ENCODE results near the gene LEAP2.

The LEAP2 gene

GRCh38 chr5:132866342-132867045, 7.0 kb upstream of the LEAP2 start, which contains the start of the genes GDF9 and UQCRQ:
Gene GDF9, minus strand, starts transcription at chr5:132866469. Its CDS starts 1,936 bp downstream, at chr5:132864533.
Gene UQCRQ, plus strand, starts transcription at chr5:132866642. Its CDS starts 240 bp downstream, at chr5:132866882.
- H3K9me3 ChIP-seq (ENCODE audit: insufficient read depth, low read depth, low read length), result no peaks in the 10 kb centered on the region
- peak within 1 kb of the TSS; percentile 87 for H3K27ac ChIP-seq (ENCODE audit: low read depth, low read length)
- peaks cover 9% of the 10 kb centered on the region; the same call in 1 of the 2 replicates for H3K4me1 ChIP-seq (ENCODE audit: insufficient read depth, low read length)
- no peaks in the 10 kb centered on the region; the same call in 1 of the 2 replicates for H3K27me3 ChIP-seq (ENCODE audit: insufficient read depth, low read length)
- WGBS, result under 1% methylated on average over 55 of the region's 55 CpGs
- H3K36me3 ChIP-seq (ENCODE audit: insufficient read depth, low read length), result peaks cover 26% of the 10 kb centered on the region
- peak within 1 kb of the TSS; percentile 92 for H3K9ac ChIP-seq (ENCODE audit: low read depth, low read length)
- H3K4me3 ChIP-seq (ENCODE audit: low read length), result peak within 1 kb of the TSS; percentile 90

GRCh38 chr5:132867046-132867451, 6.4 kb upstream of the LEAP2 start:
- Histone ChIP-seq H3K9ac (ENCODE audit: low read depth, low read length) (peak overlapping the region; percentile 92), H3K27ac (ENCODE audit: low read depth, low read length) (peak overlapping the region; percentile 82), H3K36me3 (ENCODE audit: insufficient read depth, low read length) (peaks cover 27% of the 10 kb centered on the region), H3K4me1 (ENCODE audit: insufficient read depth, low read length) (peaks cover 9% of the 10 kb centered on the region; the same call in 1 of the 2 replicates), H3K9me3 (ENCODE audit: insufficient read depth, low read depth, low read length) (no peaks in the 10 kb centered on the region), H3K27me3 (ENCODE audit: insufficient read depth, low read length) (no peaks in the 10 kb centered on the region; the same call in 1 of the 2 replicates), H3K4me3 (ENCODE audit: low read length) (peak overlapping the region; percentile 90)
- 2% methylated on average over 13 of the region's 13 CpGs for WGBS

- 94% methylated on average over 4 of the region's 4 CpGs for WGBS
- no peak overlapping the region for H3K9ac ChIP-seq (ENCODE audit: low read depth, low read length)
Measured at GRCh38 chr5:132868754-132869153, 4.7 kb upstream of the LEAP2 start.

GRCh38 chr5:132870801-132871200, 2.7 kb upstream of the LEAP2 start:
- H3K27me3 ChIP-seq (ENCODE audit: insufficient read depth, low read length), result no peaks in the 10 kb centered on the region
- H3K36me3 ChIP-seq (ENCODE audit: insufficient read depth, low read length), result peaks cover 39% of the 10 kb centered on the region
- H3K9ac ChIP-seq (ENCODE audit: low read depth, low read length), result no peak overlapping the region
- no peak overlapping the region for H3K27ac ChIP-seq (ENCODE audit: low read depth, low read length)
- H3K4me3 ChIP-seq (ENCODE audit: low read length), result no peak overlapping the region
- 82% methylated on average over 2 of the region's 2 CpGs for WGBS
- no peaks in the 10 kb centered on the region for H3K9me3 ChIP-seq (ENCODE audit: insufficient read depth, low read depth, low read length)
- peaks cover 5% of the 10 kb centered on the region; the same call in 1 of the 2 replicates for H3K4me1 ChIP-seq (ENCODE audit: insufficient read depth, low read length)

More at GRCh38 chr5:132868754-132869153, 4.7 kb upstream of the LEAP2 start:
- Histone ChIP-seq H3K36me3 (ENCODE audit: insufficient read depth, low read length) (peaks cover 33% of the 10 kb centered on the region), H3K27ac (ENCODE audit: low read depth, low read length) (no peak overlapping the region), H3K9me3 (ENCODE audit: insufficient read depth, low read depth, low read length) (no peaks in the 10 kb centered on the region), H3K4me3 (ENCODE audit: low read length) (no peak overlapping the region), H3K4me1 (ENCODE audit: insufficient read depth, low read length) (peaks cover 9% of the 10 kb centered on the region; the same call in 1 of the 2 replicates), H3K27me3 (ENCODE audit: insufficient read depth, low read length) (no peaks in the 10 kb centered on the region; the same call in 1 of the 2 replicates)

- no peak overlapping the region for H3K27ac ChIP-seq (ENCODE audit: low read depth, low read length)
- H3K4me3 ChIP-seq (ENCODE audit: low read length), result no peak overlapping the region
- no peaks in the 10 kb centered on the region for H3K27me3 ChIP-seq (ENCODE audit: insufficient read depth, low read length)
- peaks cover 46% of the 10 kb centered on the region for H3K36me3 ChIP-seq (ENCODE audit: insufficient read depth, low read length)
- WGBS, result 97% methylated on average over 5 of the region's 5 CpGs
- H3K9ac ChIP-seq (ENCODE audit: low read depth, low read length), result no peak overlapping the region
- H3K9me3 ChIP-seq (ENCODE audit: insufficient read depth, low read depth, low read length), result no peaks in the 10 kb centered on the region
- peaks cover 4% of the 10 kb centered on the region; the same call in 1 of the 2 replicates for H3K4me1 ChIP-seq (ENCODE audit: insufficient read depth, low read length)
Measured at GRCh38 chr5:132871459-132872284, 1.8 kb upstream of the LEAP2 start.

- H3K4me1 ChIP-seq (ENCODE audit: insufficient read depth, low read length), result no peaks in the 10 kb centered on the region
- no peak overlapping the region for H3K4me3 ChIP-seq (ENCODE audit: low read length)
- no peaks in the 10 kb centered on the region for H3K27me3 ChIP-seq (ENCODE audit: insufficient read depth, low read length)
- H3K27ac ChIP-seq (ENCODE audit: low read depth, low read length), result no peak overlapping the region
- 94% methylated on average over 1 of the region's 1 CpG for WGBS
- peaks cover 52% of the 10 kb centered on the region for H3K36me3 ChIP-seq (ENCODE audit: insufficient read depth, low read length)
- no peaks in the 10 kb centered on the region for H3K9me3 ChIP-seq (ENCODE audit: insufficient read depth, low read depth, low read length)
- no peak overlapping the region for H3K9ac ChIP-seq (ENCODE audit: low read depth, low read length)
Measured at GRCh38 chr5:132872788-132873118, 715 bp upstream of the LEAP2 start.

- Histone ChIP-seq H3K4me1 (ENCODE audit: insufficient read depth, low read length) (no peaks in the 10 kb centered on the region), H3K27me3 (ENCODE audit: insufficient read depth, low read length) (no peaks in the 10 kb centered on the region), H3K4me3 (ENCODE audit: low read length) (no peak overlapping the region), H3K9me3 (ENCODE audit: insufficient read depth, low read depth, low read length) (no peaks in the 10 kb centered on the region), H3K9ac (ENCODE audit: low read depth, low read length) (no peak overlapping the region), H3K36me3 (ENCODE audit: insufficient read depth, low read length) (peaks cover 52% of the 10 kb centered on the region), H3K27ac (ENCODE audit: low read depth, low read length) (no peak overlapping the region)
- WGBS, result 91% methylated on average over 3 of the region's 3 CpGs
Measured at GRCh38 chr5:132873930-132874271, 433 bp downstream of the LEAP2 start.

GRCh38 chr5:132876020-132876759, 2.7 kb downstream of the LEAP2 start:
- Histone ChIP-seq H3K9ac (ENCODE audit: low read depth, low read length) (no peak overlapping the region), H3K4me3 (ENCODE audit: low read length) (no peak overlapping the region), H3K27ac (ENCODE audit: low read depth, low read length) (no peak overlapping the region), H3K9me3 (ENCODE audit: insufficient read depth, low read depth, low read length) (no peaks in the 10 kb centered on the region), H3K36me3 (ENCODE audit: insufficient read depth, low read length) (peaks cover 66% of the 10 kb centered on the region), H3K4me1 (ENCODE audit: insufficient read depth, low read length) (no peaks in the 10 kb centered on the region), H3K27me3 (ENCODE audit: insufficient read depth, low read length) (no peaks in the 10 kb centered on the region)
- WGBS, result 90% methylated on average over 1 of the region's 1 CpG

GRCh38 chr5:132877466-132877865, 4.0 kb downstream of the LEAP2 start:
- no peaks in the 10 kb centered on the region for H3K9me3 ChIP-seq (ENCODE audit: insufficient read depth, low read depth, low read length)
- H3K36me3 ChIP-seq (ENCODE audit: insufficient read depth, low read length), result peaks cover 73% of the 10 kb centered on the region
- H3K4me1 ChIP-seq (ENCODE audit: insufficient read depth, low read length), result no peaks in the 10 kb centered on the region
- no peak overlapping the region for H3K9ac ChIP-seq (ENCODE audit: low read depth, low read length)
- H3K4me3 ChIP-seq (ENCODE audit: low read length), result no peak overlapping the region
- WGBS, result 92% methylated on average over 2 of the region's 2 CpGs
- no peak overlapping the region for H3K27ac ChIP-seq (ENCODE audit: low read depth, low read length)
- H3K27me3 ChIP-seq (ENCODE audit: insufficient read depth, low read length), result no peaks in the 10 kb centered on the region

- H3K27me3 ChIP-seq (ENCODE audit: insufficient read depth, low read length), result no peaks in the 10 kb centered on the region
- no peak overlapping the region for H3K27ac ChIP-seq (ENCODE audit: low read depth, low read length)
- WGBS, result 92% methylated on average over 3 of the region's 3 CpGs
- no peak overlapping the region for H3K9ac ChIP-seq (ENCODE audit: low read depth, low read length)
- H3K9me3 ChIP-seq (ENCODE audit: insufficient read depth, low read depth, low read length), result no peaks in the 10 kb centered on the region
- peaks cover 75% of the 10 kb centered on the region for H3K36me3 ChIP-seq (ENCODE audit: insufficient read depth, low read length)
- no peak overlapping the region for H3K4me3 ChIP-seq (ENCODE audit: low read length)
- no peaks in the 10 kb centered on the region for H3K4me1 ChIP-seq (ENCODE audit: insufficient read depth, low read length)
Measured at GRCh38 chr5:132877938-132878337, 4.5 kb downstream of the LEAP2 start.

All from HUES64 (cell line).